T-helper 1 cell treated with Interleukin-12 subunit alpha and Interleukin-12 subunit beta and Interleukin-4 antibody, amounts not matched to agents 30 ng/mL and 1 ng/mL, for 36 hours (primary cell): ENCODE measurements around the gene NPAS2. TPM values are rescaled to one million over a fixed set of nuclear protein-coding genes. Genes with fewer than 3 reads are reported as not detected.

ENCODE experiments used
- intact Hi-C: fragments of 100-400 bp; cut with micrococcal nuclease; formaldehyde crosslinking; loops from one replicate; pipeline ENCODE4 v1.15.1; 2024
- total RNA-seq: library from RNA; stranded (reverse); gene quantifications from 2 replicates; pipeline ENCODE4 v1.2.3, GENCODE V29; 2022

The NPAS2 gene, protein sequence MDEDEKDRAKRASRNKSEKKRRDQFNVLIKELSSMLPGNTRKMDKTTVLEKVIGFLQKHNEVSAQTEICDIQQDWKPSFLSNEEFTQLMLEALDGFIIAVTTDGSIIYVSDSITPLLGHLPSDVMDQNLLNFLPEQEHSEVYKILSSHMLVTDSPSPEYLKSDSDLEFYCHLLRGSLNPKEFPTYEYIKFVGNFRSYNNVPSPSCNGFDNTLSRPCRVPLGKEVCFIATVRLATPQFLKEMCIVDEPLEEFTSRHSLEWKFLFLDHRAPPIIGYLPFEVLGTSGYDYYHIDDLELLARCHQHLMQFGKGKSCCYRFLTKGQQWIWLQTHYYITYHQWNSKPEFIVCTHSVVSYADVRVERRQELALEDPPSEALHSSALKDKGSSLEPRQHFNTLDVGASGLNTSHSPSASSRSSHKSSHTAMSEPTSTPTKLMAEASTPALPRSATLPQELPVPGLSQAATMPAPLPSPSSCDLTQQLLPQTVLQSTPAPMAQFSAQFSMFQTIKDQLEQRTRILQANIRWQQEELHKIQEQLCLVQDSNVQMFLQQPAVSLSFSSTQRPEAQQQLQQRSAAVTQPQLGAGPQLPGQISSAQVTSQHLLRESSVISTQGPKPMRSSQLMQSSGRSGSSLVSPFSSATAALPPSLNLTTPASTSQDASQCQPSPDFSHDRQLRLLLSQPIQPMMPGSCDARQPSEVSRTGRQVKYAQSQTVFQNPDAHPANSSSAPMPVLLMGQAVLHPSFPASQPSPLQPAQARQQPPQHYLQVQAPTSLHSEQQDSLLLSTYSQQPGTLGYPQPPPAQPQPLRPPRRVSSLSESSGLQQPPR
- 1.5 and 2.4 TPM in 2 replicates for total RNA-seq

DNA sequence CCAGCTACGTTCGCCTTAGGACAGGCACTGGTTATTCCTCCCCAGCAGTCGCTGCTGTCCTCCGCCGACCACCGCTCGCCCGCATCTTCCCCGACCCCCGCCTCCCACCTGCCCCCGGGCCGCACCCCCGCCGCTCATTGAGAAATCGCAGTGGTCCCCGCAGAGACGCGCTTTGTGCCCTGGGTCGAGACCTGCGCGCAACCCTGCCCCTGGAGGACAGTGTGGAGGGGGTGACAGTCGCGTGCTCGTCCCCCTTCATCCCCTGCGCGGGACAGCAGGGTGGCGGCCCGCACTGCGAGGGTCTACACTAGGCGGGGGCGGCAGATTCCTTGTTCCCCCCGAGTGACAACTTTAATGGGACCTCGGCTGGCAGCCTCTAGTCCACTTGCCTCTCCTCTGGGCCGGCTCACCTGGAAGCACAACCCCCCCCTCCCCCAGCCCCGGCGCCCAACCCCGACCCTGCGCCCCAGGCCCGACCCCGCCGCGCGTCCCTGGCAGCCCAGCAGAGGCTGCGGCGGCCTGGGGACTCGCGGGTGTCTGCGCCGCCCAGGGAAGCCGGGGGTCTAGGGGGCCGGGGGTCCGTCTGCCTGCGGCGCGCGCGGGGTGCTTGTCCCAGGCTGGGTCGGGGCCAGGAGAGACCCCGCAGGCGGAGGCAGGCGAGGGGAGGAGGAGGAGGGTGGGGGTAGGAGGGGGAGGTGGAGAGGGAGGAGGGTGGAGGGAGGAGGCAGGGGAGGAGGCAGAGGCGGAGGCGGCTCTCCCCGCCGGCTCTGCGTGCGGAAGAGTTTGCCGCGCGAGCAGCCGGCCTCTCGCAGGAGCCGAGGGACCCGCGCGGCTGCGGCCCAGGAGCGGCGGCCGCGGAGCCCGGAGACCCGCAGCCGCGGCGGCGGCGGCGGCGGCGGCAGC is at the start of gene NPAS2:
TSS of gene NPAS2 (plus strand) at position 770 of the 903 bp plus-strand sequence. CDS start 84,616 bp downstream, outside the sequence.
- intact Hi-C loops = loop anchor here (2.0 kb wide), 1 partner anchor 181 kb away; no protein-coding TSS in a partner anchor

DNA sequence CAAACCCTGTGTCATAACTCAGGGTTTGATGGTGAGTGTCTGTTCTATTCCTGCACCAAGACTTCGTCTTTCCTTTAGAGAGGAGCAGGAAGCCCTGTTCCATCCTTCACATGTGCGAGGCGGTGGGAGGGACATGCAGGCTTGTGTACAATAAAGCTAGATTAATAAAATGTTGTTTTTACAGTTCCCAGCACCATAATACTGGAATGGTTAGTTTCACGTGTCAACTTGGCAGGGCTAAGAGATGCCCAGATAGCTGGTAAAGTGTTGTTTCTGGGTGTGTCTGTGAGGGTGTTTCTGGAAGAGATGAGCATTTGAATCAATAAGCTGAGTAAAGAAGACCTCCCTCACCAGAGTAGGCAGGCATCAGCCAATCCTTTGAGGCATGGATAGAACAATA is 48.8 kb upstream of the NPAS2 start:
- intact Hi-C loops = no loop called here

DNA sequence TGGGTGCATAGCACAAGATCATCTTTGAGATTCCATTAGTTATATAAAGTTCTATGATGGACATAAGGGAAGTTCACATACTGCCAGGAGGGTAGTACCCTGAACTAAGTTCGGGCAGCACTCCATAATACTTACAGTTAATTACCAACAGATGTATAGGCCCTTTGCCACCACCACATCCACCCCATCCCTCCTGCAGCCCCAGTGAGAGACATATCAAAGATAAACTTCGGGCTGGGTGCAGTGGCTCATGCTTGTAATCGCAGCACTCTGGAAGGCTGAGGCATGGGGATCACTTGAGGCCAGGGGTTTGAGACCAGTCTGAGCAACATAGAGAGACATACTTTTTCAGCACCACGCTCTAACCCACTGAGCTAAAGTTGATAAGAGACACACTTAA is 46.4 kb upstream of the NPAS2 start:
- intact Hi-C loops = no loop called here

DNA sequence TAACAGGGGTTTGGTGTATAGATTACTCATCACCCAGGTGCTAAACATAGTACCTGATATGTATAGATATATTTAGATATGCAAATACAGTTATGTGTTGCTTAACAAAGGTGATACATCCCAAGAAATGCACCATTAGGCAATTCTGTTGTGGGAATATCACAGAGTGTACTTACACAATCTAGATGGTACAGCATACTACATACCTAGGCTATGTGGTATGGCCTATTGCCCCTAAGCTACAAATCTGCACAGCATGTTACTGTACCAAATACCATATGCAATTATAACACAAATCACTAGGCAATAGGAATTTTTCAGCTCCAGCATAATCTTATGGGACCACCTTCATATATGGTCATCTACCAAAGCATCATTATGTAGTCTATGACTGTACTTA is 43.5 kb upstream of the NPAS2 start:
- intact Hi-C loops = no loop called here

DNA sequence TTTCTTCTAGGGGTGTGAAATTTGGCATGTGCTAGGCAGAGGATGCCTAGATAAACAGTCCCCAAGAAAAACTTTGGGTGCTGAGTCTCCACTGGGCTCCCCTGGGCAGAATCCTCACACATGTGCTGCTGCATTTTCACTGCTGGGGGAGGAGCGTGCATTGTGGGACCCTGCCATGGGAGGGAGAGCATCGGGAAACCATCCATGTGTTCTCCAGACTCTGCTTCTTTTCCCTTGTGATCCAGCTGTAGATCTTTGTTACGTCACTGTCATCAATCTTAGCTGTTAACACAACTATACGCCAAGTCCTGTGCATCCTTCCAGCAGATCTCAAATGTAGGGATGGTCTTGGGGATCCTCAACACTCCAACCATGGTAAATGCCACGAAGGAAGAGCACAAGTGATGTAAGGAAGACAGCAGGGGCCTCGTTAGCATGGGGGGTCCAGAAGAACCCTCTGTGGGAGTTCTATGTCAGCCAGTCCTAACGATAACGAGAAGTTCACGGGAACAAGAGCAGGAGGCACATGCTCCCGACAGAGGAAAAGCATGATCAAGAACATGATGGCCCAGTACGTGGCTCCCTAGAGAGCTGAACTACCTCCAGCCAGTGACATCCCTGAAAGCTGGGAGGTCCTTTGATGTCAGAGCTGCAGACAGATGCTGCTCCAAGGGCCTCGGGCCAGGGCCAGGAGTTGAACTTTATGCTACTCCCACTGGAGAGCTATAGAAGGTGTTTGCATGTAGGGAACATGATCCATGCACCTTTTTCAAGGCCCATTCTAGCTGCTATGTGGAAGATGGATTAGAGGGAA is 41.1 kb upstream of the NPAS2 start:
- intact Hi-C loops = no loop called here

DNA sequence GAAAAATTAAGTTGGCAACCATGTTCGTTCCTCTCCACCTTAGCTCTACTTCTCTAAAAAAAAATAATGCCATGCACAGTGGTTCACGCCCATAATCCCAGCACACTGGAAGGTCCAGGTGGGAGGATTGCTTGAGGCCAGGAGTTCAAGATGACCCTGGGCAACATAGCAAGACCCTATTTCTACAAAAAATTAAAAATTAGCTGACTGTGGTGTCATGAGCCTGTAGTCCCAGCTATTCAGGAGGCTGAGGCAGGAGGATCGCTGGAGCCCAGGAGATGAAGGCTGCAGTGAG is 40.1 kb upstream of the NPAS2 start:
- intact Hi-C loops = no loop called here

DNA sequence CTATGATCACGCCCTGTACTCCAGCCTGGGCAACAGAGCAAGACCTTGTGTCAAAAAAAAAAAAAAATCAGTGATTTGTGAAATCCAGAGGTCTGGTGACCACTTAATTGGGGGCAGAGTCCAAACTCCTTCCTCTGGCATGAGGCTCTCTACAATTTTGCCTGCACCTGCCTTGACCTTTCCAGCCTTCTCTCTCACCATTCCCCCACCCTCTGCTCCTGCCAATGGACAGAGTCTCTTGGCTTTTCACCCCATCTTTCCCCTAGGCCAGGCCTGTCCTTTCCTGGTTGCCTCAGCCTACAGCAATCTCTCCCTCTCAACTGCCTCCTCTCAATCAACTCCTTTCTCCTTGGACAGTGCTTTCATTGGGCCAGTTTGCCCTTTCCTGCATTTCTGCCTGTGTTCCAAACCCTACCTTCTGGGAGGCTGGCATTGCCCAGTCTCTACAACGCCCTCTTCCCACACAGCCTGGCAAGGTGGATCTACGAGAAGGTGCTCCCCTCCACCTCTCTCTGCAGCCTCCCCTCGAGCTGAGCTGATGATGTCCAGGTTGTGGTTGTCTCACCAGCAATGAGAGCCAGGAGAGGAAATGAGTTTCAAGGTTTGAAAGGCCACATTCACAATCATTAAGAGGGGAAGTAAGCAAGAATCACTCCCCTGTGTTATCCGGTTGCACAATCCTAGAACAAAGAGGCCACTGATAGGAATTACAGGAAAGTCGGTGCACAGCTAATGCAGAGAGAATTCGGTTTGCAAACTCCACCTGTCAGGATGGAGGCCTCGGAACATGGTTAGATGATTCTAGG is 39.5 kb upstream of the NPAS2 start:
- intact Hi-C loops = no loop called here

DNA sequence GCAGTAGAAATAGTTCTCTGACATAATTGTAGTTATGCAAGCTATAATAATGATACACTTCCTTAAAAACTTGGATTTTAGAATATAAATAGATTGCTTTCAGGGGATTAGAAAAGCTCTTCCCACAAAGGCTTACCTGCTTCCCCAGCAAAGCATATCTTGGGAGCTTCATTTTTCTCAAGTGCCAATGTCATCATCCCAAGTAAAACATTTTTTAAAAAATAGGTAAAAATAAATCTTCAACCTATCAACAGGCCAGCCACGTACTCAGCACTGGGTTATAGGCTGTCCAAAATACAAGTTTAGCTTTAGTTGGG is 39.0 kb upstream of the NPAS2 start:
- intact Hi-C loops = no loop called here

DNA sequence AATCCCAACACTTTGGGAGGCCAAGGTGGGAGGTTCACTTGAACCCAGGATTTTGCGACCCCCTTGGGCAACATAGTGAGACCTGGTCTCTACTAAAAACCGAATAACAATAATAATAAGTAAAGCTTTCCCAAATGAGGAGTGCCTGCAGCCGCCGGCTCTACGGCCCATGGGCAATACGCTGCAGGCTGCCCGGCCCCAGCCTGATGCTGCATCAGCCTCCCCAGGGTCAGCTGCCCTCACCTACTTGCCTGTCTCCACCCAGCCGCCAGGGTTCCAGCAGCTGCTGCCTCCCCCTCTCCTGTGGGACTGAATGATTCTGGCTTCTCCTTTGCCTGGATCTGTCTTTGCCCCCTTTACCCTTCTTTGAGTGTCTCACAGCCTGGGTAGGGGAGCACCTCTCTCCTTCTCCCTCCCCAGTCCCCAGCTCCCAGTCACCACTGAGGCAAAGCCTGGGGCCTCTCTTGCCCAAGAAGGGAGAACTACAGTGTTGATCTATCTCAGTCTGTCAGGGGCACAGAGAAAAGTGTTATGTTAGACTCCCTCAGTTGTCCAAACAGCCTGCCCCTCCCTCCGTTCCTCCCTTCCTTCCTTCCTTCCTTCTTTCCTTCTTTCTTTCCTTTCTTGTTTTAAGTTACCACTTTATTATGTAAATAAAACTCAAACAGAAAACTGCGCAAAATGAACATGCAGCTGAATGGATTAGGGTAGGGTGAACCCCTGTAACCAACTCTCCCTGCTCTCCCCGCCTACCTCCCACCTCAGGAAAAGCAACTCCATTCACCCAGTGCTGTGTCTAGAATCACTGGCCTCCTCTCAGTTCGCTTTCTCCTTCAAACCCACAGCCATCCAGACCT is 38.2 kb upstream of the NPAS2 start:
- intact Hi-C loops = no loop called here

DNA sequence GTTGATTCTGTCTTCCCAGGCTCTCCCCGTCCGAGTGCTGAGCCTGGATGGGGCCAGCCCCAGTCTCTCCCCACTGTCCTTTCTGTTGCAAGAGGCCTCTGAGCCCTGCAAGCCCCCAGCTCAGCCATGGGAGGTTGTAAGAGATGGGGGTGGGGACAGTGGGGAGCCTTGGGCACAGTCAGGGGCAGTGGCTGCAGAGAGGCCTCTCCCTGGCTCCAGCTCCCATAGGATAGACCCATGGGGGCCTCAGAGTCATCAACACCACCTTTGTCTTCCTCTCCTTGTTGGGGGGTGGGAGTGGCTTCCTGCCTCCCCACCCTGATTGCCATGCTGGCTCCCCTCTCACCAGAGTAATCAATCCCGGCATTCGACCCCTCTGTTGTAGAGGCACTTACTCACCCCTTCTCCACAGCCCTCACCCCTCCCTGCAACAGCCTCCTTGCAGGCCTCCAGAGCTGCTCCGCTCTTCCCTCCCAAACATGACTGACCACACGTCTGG is 37.5 kb upstream of the NPAS2 start:
- intact Hi-C loops = no loop called here

DNA sequence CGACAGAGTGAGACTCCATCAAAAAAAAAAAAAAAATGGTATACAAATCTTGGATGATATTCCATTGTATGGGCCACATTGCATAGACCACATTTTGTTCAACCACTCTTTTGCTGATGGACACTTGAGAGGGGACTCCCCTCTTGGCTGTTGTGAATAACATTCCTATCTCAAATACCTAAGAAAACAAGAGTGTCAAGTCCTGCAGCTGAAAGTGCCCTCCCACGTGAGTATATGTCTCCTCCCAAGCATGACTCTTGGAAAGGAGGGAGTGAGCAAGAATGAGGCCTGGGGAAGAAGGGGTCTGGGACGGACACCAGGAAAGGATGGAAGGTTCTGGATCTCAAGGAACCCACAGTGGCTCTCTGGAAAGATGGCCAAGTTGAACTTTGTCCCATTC is 36.0 kb upstream of the NPAS2 start:
- intact Hi-C loops = no loop called here

DNA sequence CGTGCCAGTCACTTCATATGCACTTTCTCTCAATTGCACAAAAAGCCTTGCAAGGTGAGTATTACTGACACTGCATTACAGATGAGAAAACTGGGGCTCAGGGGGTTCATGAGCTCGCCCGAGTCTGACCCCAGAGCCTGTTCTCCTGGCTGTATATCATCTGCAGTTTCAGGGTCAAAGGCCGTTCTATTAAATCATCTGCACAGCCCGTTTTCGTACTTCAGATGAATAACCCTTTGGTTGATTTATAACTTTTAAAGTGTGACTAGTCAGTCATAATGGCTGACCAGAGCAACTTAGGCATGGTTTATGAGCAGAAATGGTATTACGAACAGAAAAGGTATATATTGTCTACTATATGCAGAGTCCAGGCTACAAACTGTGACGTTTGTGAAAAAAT is 35.3 kb upstream of the NPAS2 start:
- intact Hi-C loops = no loop called here

DNA sequence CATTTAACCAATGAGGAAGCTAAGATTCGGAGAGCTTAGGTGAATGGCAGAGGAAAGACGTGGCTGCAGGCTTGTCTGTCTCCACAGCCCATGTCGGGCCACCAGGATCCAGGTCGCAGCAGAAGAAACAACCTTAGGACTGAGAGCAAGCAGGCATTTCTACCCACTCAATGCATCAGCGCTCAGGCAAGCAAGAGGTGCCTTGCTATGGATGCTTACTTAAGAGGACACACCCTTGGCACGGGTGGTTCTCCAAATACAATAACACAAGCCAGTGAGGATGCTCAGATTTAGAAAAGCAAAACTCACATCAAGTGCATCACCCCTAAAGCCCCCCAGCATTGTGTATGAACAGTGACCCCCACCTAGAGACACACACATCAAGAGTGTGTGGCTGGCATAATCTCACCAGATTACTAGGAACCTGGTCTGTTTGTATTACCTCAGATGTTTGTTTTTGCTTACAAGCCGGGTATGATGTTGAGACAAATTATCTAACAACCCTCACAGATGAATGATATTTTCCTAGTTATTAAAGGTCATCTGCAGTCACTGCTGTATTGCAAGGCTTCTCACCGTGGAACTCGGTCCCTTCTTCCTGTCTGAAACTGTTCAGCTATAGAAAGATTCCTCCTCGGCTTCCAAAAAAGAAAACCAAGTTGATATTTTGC is 34.2 kb upstream of the NPAS2 start:
- intact Hi-C loops = no loop called here

DNA sequence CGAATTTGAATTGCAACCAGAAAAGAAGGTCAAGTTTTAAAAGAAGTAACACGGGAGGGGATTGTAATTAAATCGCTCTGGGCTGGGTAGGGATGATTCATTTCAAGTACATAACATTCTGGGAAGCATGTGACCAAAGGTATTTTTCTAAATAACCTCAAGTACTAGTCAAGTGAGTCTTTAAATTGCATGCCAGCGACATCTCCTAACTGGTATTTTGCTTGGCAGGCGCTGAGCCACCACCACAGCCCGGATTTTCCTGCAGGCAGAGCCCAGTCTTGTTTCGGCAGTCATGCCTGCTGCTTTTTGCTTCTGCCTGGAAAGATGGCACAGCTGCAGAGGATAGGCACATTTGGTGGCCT is 33.7 kb upstream of the NPAS2 start:
- intact Hi-C loops = no loop called here

DNA sequence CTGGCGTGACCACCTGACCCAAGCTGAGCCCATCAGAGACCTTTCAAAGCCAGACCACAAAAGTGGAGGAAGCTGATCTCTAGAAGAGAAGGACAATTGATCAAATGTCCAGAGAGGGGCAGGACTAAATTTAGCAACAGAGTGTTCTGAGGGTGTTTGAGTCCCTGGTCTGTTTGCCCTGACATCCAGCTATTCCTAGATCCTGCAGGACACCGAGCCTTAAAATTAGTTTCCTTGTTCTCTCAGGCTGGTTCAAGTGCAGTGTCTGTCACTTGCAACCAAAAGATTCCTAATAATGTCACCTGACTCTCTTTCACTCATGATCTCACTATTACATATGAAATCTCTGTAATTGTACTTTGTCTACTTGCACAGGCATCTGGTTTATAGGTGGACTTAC is 33.0 kb upstream of the NPAS2 start:
- intact Hi-C loops = no loop called here

DNA sequence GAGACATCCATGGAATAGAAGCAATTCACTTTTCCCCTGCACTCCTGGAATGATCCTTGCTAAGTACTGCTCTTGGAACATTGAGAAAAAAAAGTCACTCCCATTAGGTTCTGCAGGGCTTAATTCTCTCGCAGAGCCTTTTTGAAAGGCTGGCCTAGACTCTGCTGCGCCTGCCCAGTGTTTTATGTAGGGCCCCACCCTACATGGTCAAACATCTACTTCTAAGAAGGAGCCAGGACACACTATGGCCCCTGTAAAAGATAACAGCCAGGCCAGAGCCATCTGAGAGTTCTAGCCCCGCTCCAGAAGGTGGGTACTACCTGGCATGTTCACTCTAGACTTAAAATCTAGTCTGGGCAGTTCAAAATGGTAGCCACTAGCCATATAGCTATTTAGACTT is 30.6 kb upstream of the NPAS2 start:
- intact Hi-C loops = no loop called here

DNA sequence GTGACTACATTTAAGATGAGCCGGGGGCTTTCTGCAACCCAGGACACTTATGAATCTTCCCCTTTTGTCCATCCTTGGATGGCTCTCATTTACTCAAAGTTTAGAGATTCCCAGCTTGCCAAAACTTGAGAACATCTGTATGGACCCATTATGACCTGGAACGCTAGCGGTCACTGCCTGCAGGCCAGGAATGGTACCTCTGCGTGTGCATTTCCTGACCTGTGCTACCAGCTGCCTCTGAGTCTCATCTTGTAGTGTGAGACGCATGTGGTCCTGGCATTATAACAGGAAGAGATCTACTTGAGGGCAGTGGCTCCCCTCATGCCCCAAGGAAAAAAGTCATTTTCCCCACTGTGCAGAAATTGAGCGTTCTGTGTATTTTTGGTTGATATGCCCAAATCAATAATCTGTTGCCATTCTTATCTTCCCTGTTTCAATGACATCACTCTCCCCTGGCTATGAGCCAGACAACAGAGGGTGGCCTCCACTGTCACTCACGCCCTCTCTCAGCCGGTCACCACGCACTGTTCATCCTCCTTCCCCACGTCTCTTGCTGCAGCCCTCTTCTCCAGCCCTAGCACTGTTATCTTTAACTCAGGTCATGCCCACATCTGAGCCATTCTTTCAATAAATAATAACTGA is 28.5 kb upstream of the NPAS2 start:
- intact Hi-C loops = no loop called here

DNA sequence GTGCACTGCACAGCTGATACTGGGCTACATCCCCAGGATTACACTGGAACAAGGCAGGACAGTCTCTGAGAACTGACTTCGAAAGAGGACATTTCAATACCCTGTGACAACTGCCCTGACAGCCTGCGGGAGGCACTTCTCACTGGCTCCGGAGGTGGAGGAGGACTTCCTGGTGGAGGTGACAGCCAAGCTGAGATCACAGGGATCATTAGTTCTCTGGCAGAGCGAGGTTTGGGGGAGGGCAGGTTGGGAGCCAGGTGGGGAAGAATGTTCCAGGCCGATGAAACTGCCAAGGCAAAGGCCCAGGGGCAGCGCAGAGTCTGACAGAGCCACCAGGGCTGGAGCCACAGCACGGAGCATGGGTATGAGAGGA is 28.0 kb upstream of the NPAS2 start:
- intact Hi-C loops = no loop called here
